ENCODE results near the gene CENPP.

DNA sequence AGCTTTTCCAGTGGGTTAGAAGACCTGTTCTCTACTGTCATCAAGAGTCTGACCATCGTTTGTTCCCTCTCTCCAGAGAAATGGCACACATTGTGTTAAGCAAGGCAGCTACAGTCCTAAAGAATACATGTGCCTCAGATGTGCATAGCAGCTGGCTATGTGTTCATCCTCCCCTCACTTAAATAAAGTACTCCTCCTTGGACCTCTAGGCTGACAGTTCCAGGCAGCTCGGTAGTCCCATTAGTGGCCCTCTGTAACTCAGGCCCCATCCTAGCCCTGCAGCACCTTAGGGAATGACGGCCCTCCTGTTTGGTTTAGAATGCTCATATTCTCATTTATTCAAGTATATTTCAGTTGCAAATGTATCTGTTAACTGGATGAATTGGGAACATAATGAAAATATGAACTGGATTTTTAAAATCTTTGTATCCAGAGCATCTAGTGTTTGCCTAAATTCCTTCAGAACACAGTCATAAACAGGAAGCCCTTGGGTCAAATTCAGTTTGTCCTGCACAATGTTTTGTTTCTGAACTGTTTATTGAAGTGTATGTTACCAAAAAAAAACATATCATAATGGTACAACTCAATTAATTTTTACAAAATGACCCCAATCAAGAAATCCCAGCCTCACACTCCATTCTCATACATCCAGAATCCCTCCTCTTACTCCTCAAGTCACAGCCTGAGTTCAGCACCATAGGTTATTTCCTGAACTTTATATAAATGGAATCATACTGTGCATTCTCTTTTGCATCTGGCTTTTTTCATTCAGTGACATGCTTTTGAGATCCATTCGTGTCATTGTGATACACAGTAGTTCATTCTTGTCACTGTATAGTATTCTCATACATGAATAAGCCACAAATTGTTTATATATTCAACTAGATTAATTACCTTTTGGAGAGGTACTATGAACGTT, 158.1 kb downstream of the CENPP start:
- TF ChIP-seq, protein P1, sequence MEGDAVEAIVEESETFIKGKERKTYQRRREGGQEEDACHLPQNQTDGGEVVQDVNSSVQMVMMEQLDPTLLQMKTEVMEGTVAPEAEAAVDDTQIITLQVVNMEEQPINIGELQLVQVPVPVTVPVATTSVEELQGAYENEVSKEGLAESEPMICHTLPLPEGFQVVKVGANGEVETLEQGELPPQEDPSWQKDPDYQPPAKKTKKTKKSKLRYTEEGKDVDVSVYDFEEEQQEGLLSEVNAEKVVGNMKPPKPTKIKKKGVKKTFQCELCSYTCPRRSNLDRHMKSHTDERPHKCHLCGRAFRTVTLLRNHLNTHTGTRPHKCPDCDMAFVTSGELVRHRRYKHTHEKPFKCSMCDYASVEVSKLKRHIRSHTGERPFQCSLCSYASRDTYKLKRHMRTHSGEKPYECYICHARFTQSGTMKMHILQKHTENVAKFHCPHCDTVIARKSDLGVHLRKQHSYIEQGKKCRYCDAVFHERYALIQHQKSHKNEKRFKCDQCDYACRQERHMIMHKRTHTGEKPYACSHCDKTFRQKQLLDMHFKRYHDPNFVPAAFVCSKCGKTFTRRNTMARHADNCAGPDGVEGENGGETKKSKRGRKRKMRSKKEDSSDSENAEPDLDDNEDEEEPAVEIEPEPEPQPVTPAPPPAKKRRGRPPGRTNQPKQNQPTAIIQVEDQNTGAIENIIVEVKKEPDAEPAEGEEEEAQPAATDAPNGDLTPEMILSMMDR (IDR thresholded peaks at IDR 0.05) = no peak
- TF ChIP-seq POLR2A (IDR thresholded peaks at IDR 0.05) = no peak
